ENCODE data around the gene PTCRA.
A peak's percentile ranks its signal among the peaks of the same experiment; 100 is the strongest.
"Not testable (repeated sequence)": the region's sequence is repeated elsewhere in the genome, so short reads cannot be mapped to it uniquely, and the experiment has no call there.

The PTCRA gene

GRCh38 chr6:42904467-42904866 lies 11.4 kb upstream of the PTCRA start:
- no peak for DNase-seq

- no peak for DNase-seq
Observed at GRCh38 chr6:42907336-42907735, 8.5 kb upstream of the PTCRA start.

GRCh38 chr6:42909835-42910234 lies 6.0 kb upstream of the PTCRA start:
- no peak for DNase-seq

GRCh38 chr6:42911171-42912021 lies 4.5 kb upstream of the PTCRA start:
- no peak for DNase-seq

GRCh38 chr6:42914546-42914945 lies 1.3 kb upstream of the PTCRA start:
- no peak for DNase-seq

GRCh38 chr6:42916288-42916687 lies 435 bp downstream of the PTCRA start:
- no peak for DNase-seq

GRCh38 chr6:42921801-42922200 lies 5.9 kb downstream of the PTCRA start:
- DNase-seq, result no peak

GRCh38 chr6:42923666-42924065 lies 7.8 kb downstream of the PTCRA start:
- DNase-seq, result no peak

GRCh38 chr6:42925248-42925857 lies 9.5 kb downstream of the PTCRA start:
- no peak for DNase-seq

- DNase-seq, result peak; percentile 98
Observed at GRCh38 chr6:42928986-42929820, 13.3 kb downstream of the PTCRA start, which contains the start of gene CNPY3. Gene CNPY3, plus strand, starts transcription at chr6:42929480. Its CDS starts 91 bp downstream, at chr6:42929571.

- DNase-seq, result peak; percentile 56
Observed at GRCh38 chr6:42929821-42930360, 14.0 kb downstream of the PTCRA start.

- DNase-seq, result no peak
Observed at GRCh38 chr6:42932412-42932811, 16.6 kb downstream of the PTCRA start.

GRCh38 chr6:42933205-42933604 lies 17.4 kb downstream of the PTCRA start:
- no peak for DNase-seq

- no peak for DNase-seq
Observed at GRCh38 chr6:42935322-42935721, 19.5 kb downstream of the PTCRA start.

GRCh38 chr6:42936398-42936797 lies 20.5 kb downstream of the PTCRA start:
- DNase-seq, result no peak

GRCh38 chr6:42937548-42938427 lies 21.9 kb downstream of the PTCRA start:
- no peak for DNase-seq

- DNase-seq, result no peak
Observed at GRCh38 chr6:42938428-42938796, 22.6 kb downstream of the PTCRA start.

- DNase-seq, result no peak
Observed at GRCh38 chr6:42938987-42939809, 23.3 kb downstream of the PTCRA start.

- no peak for DNase-seq
Observed at GRCh38 chr6:42939810-42940167, 23.9 kb downstream of the PTCRA start.

GRCh38 chr6:42940493-42941045 lies 24.7 kb downstream of the PTCRA start:
- DNase-seq, result no peak

- DNase-seq, result not testable (repeated sequence)
Observed at GRCh38 chr6:42941356-42941755, 25.5 kb downstream of the PTCRA start.
